Aorta (tissue), 5 donors: ENCODE data around the gene ARID5A. TPM values are rescaled to one million over a fixed set of nuclear protein-coding genes. Genes with fewer than 3 reads are reported as not detected.

ENCODE experiments used
- ATAC-seq: fragments of 200-7000 bp; cut with Tn5 transposase; one replicate; pipeline ENCODE4 v1.9.1; 2022; ENCODE audit warnings: moderate library complexity; ENCODE audit not compliant: low FRiP score
- DNase-seq, 2 donors: peaks; one replicate each; pipeline ENCODE4 v3.0.0-alpha.2; 2020
- H3K27ac ChIP-seq, 2 donors: one replicate each; pipeline ENCODE4 v1.5.1; 2013; ENCODE audit warnings: low read length in 2 of 2, mild to moderate bottlenecking in 2 of 2, moderate library complexity in 2 of 2, control low read depth in 1 of 2, inconsistent platforms in 1 of 2, low read depth in 1 of 2
- H3K27me3 ChIP-seq, 2 donors: one replicate each; pipeline ENCODE4 v1.6.1; 2013; ENCODE audit warnings: control low read depth in 1 of 2, low read length in 1 of 2, mild to moderate bottlenecking in 1 of 2, moderate library complexity in 1 of 2; ENCODE audit not compliant: insufficient read depth in 2 of 2, control insufficient read depth in 1 of 2
- H3K36me3 ChIP-seq, 2 donors: one replicate each; pipeline ENCODE4 v1.6.1; 2013; ENCODE audit warnings: control low read depth in 1 of 2, low read length in 1 of 2, mild to moderate bottlenecking in 1 of 2; ENCODE audit not compliant: insufficient read depth in 2 of 2, control insufficient read depth in 1 of 2
- H3K4me1 ChIP-seq, 2 donors: one replicate each; pipeline ENCODE4 v1.6.1; 2013; ENCODE audit warnings: low read length in 2 of 2, control low read depth in 1 of 2, mild to moderate bottlenecking in 1 of 2, moderate library complexity in 1 of 2; ENCODE audit not compliant: insufficient read depth in 2 of 2, control insufficient read depth in 1 of 2
- H3K4me3 ChIP-seq, 2 donors: one replicate each; pipeline ENCODE4 v1.5.1; 2013; ENCODE audit warnings: low read length in 2 of 2, control low read depth in 1 of 2, mild to moderate bottlenecking in 1 of 2
- H3K9me3 ChIP-seq: one replicate; pipeline ENCODE4 v1.6.1; 2013; ENCODE audit warnings: mild to moderate bottlenecking, low read length; ENCODE audit not compliant: control insufficient read depth
- WGBS, 2 donors: extraction: QIAGEN DNeasy Blood & Tissue Kit; methylation state at CpG; one replicate each; pipeline ENCODE4 v1.1.7; 2013; 5-methylcytosine and 5-hydroxymethylcytosine counted together
- intact Hi-C, 2 donors: fragments of 100-400 bp; cut with DNase I; formaldehyde crosslinking; loops; one replicate each; pipeline versions ENCODE4 v1.14.2 to v1.15.0; 2022
- polyA plus RNA-seq, 2 donors: library from polyadenylated mRNA; stranded (reverse); fragments of 200-250 nt; gene quantifications; one replicate each; pipeline ENCODE4 v1.2.3, GENCODE V29; 2013
- total RNA-seq, 2 donors: library from RNA; stranded (reverse); fragmentation: NEBNext Ultra II Directional; extraction: Animal tissue kit (Norgen Biotek cat#: 25700); gene quantifications; one replicate each; pipeline ENCODE4 v1.2.1, GENCODE V29; 2021
- donor health status: healthy with polysubstance abuse.
- donor health status: Bipolar disorder and iron deficiency.
- donor health status: DM: no; HTN: no; CAD: no.
- donor health status: DM: no; HTN: no; CAD: no.
- donor health status: DM: yes; HTN: yes; CAD: no.

ARID5A gene
- total and polyA plus RNA-seq, 4 donors = 51.5 to 264 (median 182) TPM

GRCh38 chr2:96599941-96600340 lies 63.4 kb downstream of the ARID5A start:
- Histone ChIP-seq H3K4me1 (no peaks in the 10 kb centered on the region), H3K27me3 (no peaks in the 10 kb centered on the region), H3K4me3 (no peak overlapping the region), H3K9me3 (no peaks in the 10 kb centered on the region), H3K27ac (no peak overlapping the region), H3K36me3 (peaks cover 5 to 19% of the 10 kb centered on the region in 2 donors)
- 59% methylated on average over 2 of the region's 2 CpGs for WGBS, 2 donors
- ATAC-seq (no peak), DNase-seq (no peak)
- intact Hi-C loops = no loop called here

- intact Hi-C loops = no loop called here
- H3K4me3 ChIP-seq = no peak overlapping the region
- H3K4me1 ChIP-seq = no peaks in the 10 kb centered on the region
- WGBS, 2 donors = 89 to 90% methylated on average over 8 of the region's 8 CpGs
- H3K36me3 ChIP-seq = peaks cover 3 to 18% of the 10 kb centered on the region in 2 donors
- no peaks in the 10 kb centered on the region for H3K27me3 ChIP-seq
- ATAC-seq (no peak), DNase-seq (no peak)
- no peak overlapping the region for H3K27ac ChIP-seq
- H3K9me3 ChIP-seq = no peaks in the 10 kb centered on the region
Measured at GRCh38 chr2:96601382-96602292, 65.1 kb downstream of the ARID5A start.

Other genes with a start within 250 kb of the ARID5A start
- 10 to 100 TPM; 85.0 to 99.7 TPM for gene SNRNP200, start 231.2 kb upstream of the ARID5A start, total RNA-seq
- 10 to 100 TPM; 18.9 to 80.1 TPM for gene SNRNP200, start 231.2 kb upstream of the ARID5A start, polyA plus RNA-seq
- 1 to 10 TPM; 1.9 to 3.6 TPM for gene ITPRIPL1, start 211.4 kb upstream of the ARID5A start, total RNA-seq
- gene ITPRIPL1, start 211.4 kb upstream of the ARID5A start, polyA plus RNA-seq = 1 to 10 TPM in 1 of 2 donors, not detected in 1; 1.2 TPM
- gene NCAPH, start 201.0 kb upstream of the ARID5A start, total RNA-seq = 1 to 10 TPM; 1.0 to 1.4 TPM
- gene NCAPH, start 201.0 kb upstream of the ARID5A start, polyA plus RNA-seq = under 1 TPM in 1 of 2 donors, not detected in 1; 0.10 TPM
- under 1 TPM in 1 of 2 donors, not detected in 1; 0.33 TPM for gene NEURL3, start 31.4 kb upstream of the ARID5A start, total RNA-seq
- gene NEURL3, start 31.4 kb upstream of the ARID5A start, polyA plus RNA-seq = under 1 TPM in 1 of 2 donors, not detected in 1; 0.75 TPM
- 10 to 100 TPM; 49.9 to 63.0 TPM for gene KANSL3, start 101.6 kb downstream of the ARID5A start, total RNA-seq
- 10 to 100 TPM; 15.4 to 31.6 TPM for gene KANSL3, start 101.6 kb downstream of the ARID5A start, polyA plus RNA-seq
- under 1 TPM; 0.10 to 0.42 TPM for gene FER1L5, start 106.0 kb downstream of the ARID5A start, total RNA-seq
- under 1 TPM in 1 of 2 donors, not detected in 1; 0.05 TPM for gene FER1L5, start 106.0 kb downstream of the ARID5A start, polyA plus RNA-seq
- 10 to 100 TPM; 11.3 to 15.7 TPM for gene LMAN2L, start 203.3 kb downstream of the ARID5A start, total RNA-seq
- gene LMAN2L, start 203.3 kb downstream of the ARID5A start, polyA plus RNA-seq = 10 to 100 TPM in 1 of 2 donors, 1 to 10 TPM in 1; 5.1 to 12.9 TPM
- gene CNNM4, start 224.2 kb downstream of the ARID5A start, total RNA-seq = 1 to 10 TPM; 7.8 to 8.1 TPM
- 1 to 10 TPM; 2.3 to 4.2 TPM for gene CNNM4, start 224.2 kb downstream of the ARID5A start, polyA plus RNA-seq